Measurements from ENCODE around the gene CDHR1.
A peak's percentile ranks its signal among the peaks of the same experiment; 100 is the strongest.

Gene CDHR1

GRCh38 chr10:84248794-84249193, 54.5 kb downstream of the CDHR1 start:
- Histone ChIP-seq H3K9me3 (ENCODE audit: insufficient read depth, low read length) (no peaks in the 10 kb centered on the region), H3K4me2 (ENCODE audit: low read length) (no peak overlapping the region), H3K4me1 (ENCODE audit: low read length) (no peaks in the 10 kb centered on the region), H3K27ac (ENCODE audit: low read length) (no peak overlapping the region), H3K27me3 (ENCODE audit: low read depth, low read length) (no peaks in the 10 kb centered on the region), H2AFZ (ENCODE audit: low read depth, low read length) (no peak overlapping the region), H3K9ac (ENCODE audit: low read length) (no peak overlapping the region), H3K4me3 (ENCODE audit: low read length) (no peak overlapping the region), H3K79me2 (ENCODE audit: low read length) (no peaks in the 10 kb centered on the region), H4K20me1 (ENCODE audit: insufficient read depth, low read length) (no peaks in the 10 kb centered on the region), H3K36me3 (replicated peaks; ENCODE audit: low read depth, low read length) (no peaks in the 10 kb centered on the region)
- TF ChIP-seq EZH2phosphoT487 (IDR thresholded peaks at IDR 0.05; ENCODE audit: low read depth) (no peak), CTCF (IDR thresholded peaks at IDR 0.05; ENCODE audit: low read depth, low read length) (no peak)

GRCh38 chr10:84254552-84255478, 60.5 kb downstream of the CDHR1 start:
- Histone ChIP-seq H3K27me3 (ENCODE audit: low read depth, low read length) (no peaks in the 10 kb centered on the region; the same call in 1 of the 2 replicates), H3K4me3 (ENCODE audit: low read length) (no peak overlapping the region), H3K4me2 (ENCODE audit: low read length) (no peak overlapping the region), H3K9ac (ENCODE audit: low read length) (no peak overlapping the region), H2AFZ (ENCODE audit: low read depth, low read length) (no peak overlapping the region), H3K27ac (ENCODE audit: low read length) (no peak overlapping the region), H3K9me3 (ENCODE audit: insufficient read depth, low read length) (no peaks in the 10 kb centered on the region), H3K36me3 (replicated peaks; ENCODE audit: low read depth, low read length) (no peaks in the 10 kb centered on the region), H3K79me2 (ENCODE audit: low read length) (no peaks in the 10 kb centered on the region), H3K4me1 (ENCODE audit: low read length) (no peaks in the 10 kb centered on the region), H4K20me1 (ENCODE audit: insufficient read depth, low read length) (no peaks in the 10 kb centered on the region)
- TF ChIP-seq CTCF (IDR thresholded peaks at IDR 0.05; ENCODE audit: low read depth, low read length) (no peak), EZH2phosphoT487 (IDR thresholded peaks at IDR 0.05; ENCODE audit: low read depth) (no peak)

- H3K4me2 ChIP-seq (ENCODE audit: low read length), result peak overlapping the region; percentile 47
These were observed 62.4 kb downstream of the CDHR1 start for GRCh38 chr10:84256510-84257342.

More at GRCh38 chr10:84256510-84257342, 62.4 kb downstream of the CDHR1 start:
- Histone ChIP-seq H3K36me3 (replicated peaks; ENCODE audit: low read depth, low read length) (no peaks in the 10 kb centered on the region), H3K9ac (ENCODE audit: low read length) (no peak overlapping the region), H3K4me3 (ENCODE audit: low read length) (peak overlapping the region; percentile 30), H3K79me2 (ENCODE audit: low read length) (no peaks in the 10 kb centered on the region), H2AFZ (ENCODE audit: low read depth, low read length) (peak overlapping the region; percentile 52; the same call in 1 of the 2 replicates), H3K9me3 (ENCODE audit: insufficient read depth, low read length) (no peaks in the 10 kb centered on the region), H3K27ac (ENCODE audit: low read length) (no peak overlapping the region), H4K20me1 (ENCODE audit: insufficient read depth, low read length) (no peaks in the 10 kb centered on the region), H3K4me1 (ENCODE audit: low read length) (no peaks in the 10 kb centered on the region), H3K27me3 (ENCODE audit: low read depth, low read length) (no peaks in the 10 kb centered on the region; the same call in 1 of the 2 replicates)
- TF ChIP-seq EZH2phosphoT487 (IDR thresholded peaks at IDR 0.05; ENCODE audit: low read depth) (no peak), CTCF (IDR thresholded peaks at IDR 0.05; ENCODE audit: low read depth, low read length) (peak; percentile 55)

Measured in OCI-LY3 (cell line).